GM12872 (cell line): ENCODE results near the gene DPYD.

Experiments used
- TF ChIP-seq, protein P1 (sequence below): IDR thresholded peaks from 3 replicates; pipeline ENCODE4 v1.5.1; 2011; ENCODE audit warnings: low read depth, mild to moderate bottlenecking, low read length, moderate library complexity; ENCODE audit not compliant: insufficient read depth

DPYD gene

DNA sequence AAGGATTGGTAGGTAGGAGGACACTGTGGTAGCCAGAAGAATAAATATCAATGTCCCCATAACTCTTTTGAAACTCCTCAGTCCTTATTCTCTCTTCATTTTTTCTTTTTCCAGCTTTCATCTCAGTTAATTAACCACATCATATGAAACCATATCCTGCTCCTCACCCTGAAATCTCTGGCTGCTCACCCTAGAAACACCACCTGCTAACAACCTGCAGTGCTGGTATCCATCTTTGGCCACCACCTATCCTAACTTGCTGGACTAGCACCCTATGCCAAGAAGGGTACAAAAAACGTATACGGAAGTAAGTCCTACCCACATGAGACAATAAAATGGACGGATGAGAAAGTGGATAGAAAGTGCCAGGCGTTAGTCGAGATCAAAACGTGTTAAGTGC, 13.7 kb upstream of the DPYD start:
- TF ChIP-seq, protein P1, sequence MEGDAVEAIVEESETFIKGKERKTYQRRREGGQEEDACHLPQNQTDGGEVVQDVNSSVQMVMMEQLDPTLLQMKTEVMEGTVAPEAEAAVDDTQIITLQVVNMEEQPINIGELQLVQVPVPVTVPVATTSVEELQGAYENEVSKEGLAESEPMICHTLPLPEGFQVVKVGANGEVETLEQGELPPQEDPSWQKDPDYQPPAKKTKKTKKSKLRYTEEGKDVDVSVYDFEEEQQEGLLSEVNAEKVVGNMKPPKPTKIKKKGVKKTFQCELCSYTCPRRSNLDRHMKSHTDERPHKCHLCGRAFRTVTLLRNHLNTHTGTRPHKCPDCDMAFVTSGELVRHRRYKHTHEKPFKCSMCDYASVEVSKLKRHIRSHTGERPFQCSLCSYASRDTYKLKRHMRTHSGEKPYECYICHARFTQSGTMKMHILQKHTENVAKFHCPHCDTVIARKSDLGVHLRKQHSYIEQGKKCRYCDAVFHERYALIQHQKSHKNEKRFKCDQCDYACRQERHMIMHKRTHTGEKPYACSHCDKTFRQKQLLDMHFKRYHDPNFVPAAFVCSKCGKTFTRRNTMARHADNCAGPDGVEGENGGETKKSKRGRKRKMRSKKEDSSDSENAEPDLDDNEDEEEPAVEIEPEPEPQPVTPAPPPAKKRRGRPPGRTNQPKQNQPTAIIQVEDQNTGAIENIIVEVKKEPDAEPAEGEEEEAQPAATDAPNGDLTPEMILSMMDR = no peak

DNA sequence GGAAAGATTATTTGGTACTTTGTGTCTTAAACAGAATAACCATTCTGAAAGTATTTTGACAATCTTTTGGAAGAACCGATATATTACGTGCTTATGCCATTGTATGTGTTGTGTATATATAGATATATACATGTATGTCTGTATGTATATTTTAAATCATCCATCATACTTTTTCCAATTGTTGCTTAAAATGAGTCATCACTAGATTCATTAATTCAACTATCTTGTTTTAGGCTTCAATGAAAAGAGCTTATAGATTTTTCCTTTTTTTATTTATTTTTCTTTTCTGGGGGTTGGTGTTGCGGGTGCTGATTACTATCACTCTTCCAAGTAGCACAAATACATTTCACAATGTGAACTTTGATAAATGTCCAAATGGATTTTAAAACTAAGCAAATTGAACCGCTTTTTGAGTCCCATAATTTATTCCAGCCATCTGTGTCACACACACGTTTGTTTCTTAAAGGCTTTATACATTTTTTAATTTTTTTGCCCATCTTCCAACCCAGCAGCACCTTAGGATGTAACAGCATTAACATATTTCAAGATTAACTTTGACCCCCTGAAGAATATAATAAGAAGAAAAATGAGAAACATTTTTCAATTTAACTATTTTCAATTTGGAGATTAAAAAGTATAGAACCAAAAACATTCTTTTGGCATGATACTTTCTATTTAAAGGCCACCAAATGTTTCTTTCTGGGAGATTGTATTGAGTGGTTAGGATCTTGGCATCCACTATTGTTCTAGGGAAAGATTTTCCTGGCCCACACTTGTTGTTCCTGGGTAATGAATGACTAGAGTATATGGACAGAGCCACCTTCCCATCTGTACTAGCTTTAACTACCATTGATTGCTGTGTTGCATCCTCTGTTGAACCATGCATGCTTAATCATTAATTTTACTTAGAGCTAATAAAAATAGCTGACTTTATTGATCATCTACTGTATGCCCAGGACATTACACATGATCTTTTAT, 9.3 kb upstream of the DPYD start:
- TF ChIP-seq, protein P1 = no peak

DNA sequence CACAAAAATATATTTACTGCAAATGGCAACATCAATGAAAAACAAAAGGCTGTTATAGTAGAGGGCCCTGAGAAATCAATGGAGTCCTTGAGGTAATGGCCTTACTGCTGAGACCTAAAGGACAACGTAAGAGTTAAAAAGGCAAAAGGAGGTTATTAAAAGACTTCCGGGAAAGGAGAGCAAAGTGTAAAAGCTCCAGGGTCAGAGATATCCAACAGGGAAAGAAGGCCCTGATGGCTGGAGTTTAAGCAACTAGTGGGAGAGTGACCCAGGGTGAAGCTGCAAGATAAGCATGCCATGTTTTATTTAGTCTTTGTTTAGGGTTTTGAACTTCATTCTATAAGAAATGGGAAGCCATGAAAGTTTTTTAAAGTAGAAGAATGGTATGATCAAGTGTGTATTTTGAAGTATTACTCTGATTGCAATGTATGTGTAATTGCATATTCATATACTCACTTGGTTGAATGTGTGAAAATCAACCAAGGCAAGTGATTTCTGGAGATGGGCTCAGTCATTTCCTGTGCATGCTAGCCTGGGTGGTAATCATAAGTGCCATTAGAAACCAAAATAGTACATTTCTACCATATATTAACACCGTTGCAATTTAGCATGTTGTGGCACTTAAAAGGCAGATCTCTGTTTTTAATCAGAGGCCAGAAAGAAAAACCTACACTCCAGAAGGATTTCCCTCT, 5.3 kb upstream of the DPYD start:
- TF ChIP-seq, protein P1 = no peak

DNA sequence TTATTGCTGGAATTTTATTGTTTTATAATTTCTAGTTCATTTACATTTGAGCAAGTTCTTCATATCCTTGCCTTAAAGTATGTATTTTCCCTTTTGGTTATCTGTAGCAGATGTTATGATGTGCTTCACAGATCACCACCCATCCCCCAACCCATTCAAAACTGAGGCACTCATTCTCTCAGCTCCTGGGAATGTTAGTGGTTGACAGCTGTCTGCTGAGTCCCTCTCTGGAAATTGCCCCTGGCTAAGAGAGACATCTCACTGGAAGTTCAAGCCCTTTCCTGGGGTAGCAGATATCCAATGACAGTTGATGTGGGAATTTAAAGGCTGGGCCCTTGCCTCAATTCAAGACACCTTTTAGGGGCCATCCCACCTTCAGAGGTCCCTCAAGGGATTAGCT, 4.3 kb upstream of the DPYD start:
- TF ChIP-seq, protein P1 = no peak

DNA sequence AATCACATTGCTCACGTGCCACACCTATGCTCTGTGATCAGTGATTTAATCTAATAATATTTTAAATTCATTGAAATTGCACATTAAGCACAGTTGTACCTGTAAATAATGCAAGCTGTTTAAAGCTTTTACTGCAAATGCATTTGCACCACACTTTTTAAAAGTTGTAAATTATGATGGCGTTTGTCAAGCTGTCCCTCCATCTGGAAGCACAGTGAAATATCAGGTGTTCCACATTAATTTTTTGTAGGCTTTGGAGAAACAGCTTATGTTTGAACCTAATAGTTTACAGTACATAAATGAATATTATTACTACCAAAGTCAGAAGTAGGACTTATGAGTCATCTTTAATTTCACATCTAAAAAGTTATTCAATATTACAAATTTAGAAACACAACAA, 3.0 kb upstream of the DPYD start:
- TF ChIP-seq, protein P1 = no peak

DNA sequence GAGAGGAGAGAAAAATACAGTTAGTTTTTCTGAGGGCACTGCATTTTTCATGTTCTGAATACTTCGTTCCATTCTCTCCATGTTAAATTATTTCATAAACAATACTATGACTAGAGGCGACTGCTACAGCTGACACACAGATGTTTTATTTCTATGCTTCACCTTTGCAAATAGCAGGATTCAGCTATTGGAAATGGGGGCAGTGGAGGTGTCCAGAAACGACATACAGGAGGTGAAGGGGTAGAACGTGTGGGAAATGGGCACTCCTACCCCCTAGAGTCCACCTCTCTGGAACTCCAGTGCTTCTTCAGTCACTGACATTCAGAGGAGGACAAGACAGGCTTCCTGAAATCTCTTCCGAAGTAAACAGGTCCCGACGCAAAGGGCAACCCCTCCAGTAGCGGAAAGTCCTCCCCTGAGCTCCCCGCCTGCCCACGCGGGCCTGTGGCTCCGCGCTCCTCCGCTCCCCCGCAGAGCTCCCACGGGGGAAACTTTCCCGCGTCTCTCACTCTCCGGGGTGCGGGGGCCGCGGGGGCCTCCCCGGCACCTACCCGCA, 480 bp downstream of the DPYD start:
- TF ChIP-seq, protein P1 = no peak

DNA sequence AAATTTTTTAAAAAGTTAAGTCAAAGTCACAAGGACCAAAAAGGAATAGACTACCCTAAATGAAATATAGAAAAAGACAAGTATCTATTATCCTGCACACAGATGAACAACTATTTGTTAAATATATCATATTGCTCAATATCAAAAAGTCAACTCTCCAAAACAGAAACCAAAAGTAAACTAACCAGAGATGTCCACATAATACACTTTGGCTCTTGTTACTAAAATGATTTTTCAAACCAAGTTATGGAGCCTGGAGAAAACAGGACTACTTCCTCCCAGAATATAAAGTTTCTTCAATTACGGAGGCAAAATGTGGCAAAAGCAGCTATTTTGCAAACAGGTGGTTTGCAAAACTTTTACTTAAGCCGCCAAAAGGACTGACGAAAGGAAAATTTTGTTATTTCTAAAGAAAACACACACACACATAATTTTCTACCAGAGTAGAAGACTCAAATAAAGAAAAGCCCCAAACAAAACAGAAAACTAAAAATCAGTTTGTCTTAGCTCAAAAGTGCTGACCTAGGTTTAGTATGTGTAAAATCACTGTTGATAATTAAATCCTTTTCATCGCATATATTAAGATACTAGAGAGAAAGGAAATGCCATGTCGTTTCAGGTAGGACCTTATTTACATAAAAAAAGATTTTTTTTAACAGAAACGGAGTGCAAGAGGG, 1.1 kb downstream of the DPYD start:
- TF ChIP-seq, protein P1 = no peak
